ENCODE measurements around the gene HLF. TPM values are rescaled to one million over a fixed set of nuclear protein-coding genes. Genes with fewer than 3 reads are reported as not detected.
A peak's percentile ranks its signal among the peaks of the same experiment; 100 is the strongest.

HLF gene
- total RNA-seq (1 to 10 TPM in 3 of 5 donors, under 1 TPM in 2; 0.55 to 5.2 (median 2.5) TPM), total RNA-seq (1.6 to 30.1 (median 6.5) reads per million in 29 experiments)
- total RNA-seq (2013), result 2.5 TPM

- Mint-ChIP-seq H3K27me3 (peaks cover 54 to 66% of the 10 kb centered on the region in 2 donors), H3K36me3 (no peaks in the 10 kb centered on the region), H3K9me3 (peaks cover 0 to 7% (median 0%) of the 10 kb centered on the region in 3 donors), H3K4me3 (peak within 1 kb of the TSS; percentile 73 to 80 (median 79)), H3K4me1 (peaks cover 15 to 27% (median 24%) of the 10 kb centered on the region in 3 donors), H3K27ac (peak within 1 kb of the TSS in 1 of 2 donors; percentile 36)
- 1% methylated on average over 43 of the region's 64 CpGs for WGBS (ENCODE audit: insufficient coverage)
- peaks cover 18 to 30% of the 10 kb centered on the region in 2 experiments for H3K4me1 ChIP-seq (ENCODE audit: control insufficient read depth in 1 of 2, extremely low read depth in 1 of 2, insufficient read depth in 2 of 2, low read length in 2 of 2)
- ATAC-seq (replicated peaks in 1 of 4) (peak; percentile 94 to 96 (median 96)), DNase-seq (peak; percentile 36 to 87 (median 57))
- CTCF ChIA-PET, result interaction anchor here (0.6 to 2.3 kb wide), 6 partner anchors 27 to 272 kb away, joined by 3 to 9 read pairs (median 5); no protein-coding TSS in a partner anchor
- H3K4me3 ChIP-seq (ENCODE audit: control insufficient read depth in 1 of 2, extremely low read depth in 1 of 2, low read length in 1 of 2), result peak within 1 kb of the TSS; percentile 42 to 61
- H3K36me3 ChIP-seq (ENCODE audit: control insufficient read depth in 2 of 2, extremely low read depth in 1 of 2, insufficient read depth in 1 of 2, low read length in 1 of 2), result no peaks in the 10 kb centered on the region
- H3K27ac ChIP-seq (ENCODE audit: low read length), result no peak within 1 kb of the TSS
- POLR2A ChIA-PET, result interaction anchor here in 1 of 2 donors (0.7 kb wide), 1 partner anchor 1499 kb away, joined by 6 read pairs; no protein-coding TSS in a partner anchor
- no peaks in the 10 kb centered on the region for H3K9me3 ChIP-seq
- H3K27me3 ChIP-seq (replicated peaks in 1 of 2; ENCODE audit: control insufficient read depth in 2 of 2, extremely low read depth in 1 of 2, insufficient read depth in 2 of 2, low read length in 1 of 2), result peaks cover 10 to 30% of the 10 kb centered on the region in 2 experiments
Measured at GRCh38 chr17:55264645-55265298, at the start of gene HLF. Gene HLF (plus strand): TSS chr17:55264960. CDS start chr17:55265485, 525 bp downstream.

GRCh38 chr17:55215711-55216110, 49.0 kb upstream of the HLF start:
- H3K4me1 Mint-ChIP-seq, result peaks cover 0 to 2% (median 2%) of the 10 kb centered on the region in 3 donors
- H3K4me1 ChIP-seq (ENCODE audit: control insufficient read depth in 1 of 2, extremely low read depth in 1 of 2, insufficient read depth in 2 of 2, low read length in 2 of 2), result no peaks in the 10 kb centered on the region
- H3K9me3 Mint-ChIP-seq, result no peaks in the 10 kb centered on the region
- H3K36me3 Mint-ChIP-seq, result peaks cover 2% of the 10 kb centered on the region
- no peak overlapping the region for H3K27ac ChIP-seq (ENCODE audit: low read length)
- no peak overlapping the region for H3K27ac Mint-ChIP-seq
- no peaks in the 10 kb centered on the region for H3K9me3 ChIP-seq
- no peaks in the 10 kb centered on the region for H3K27me3 ChIP-seq (replicated peaks in 1 of 2; ENCODE audit: control insufficient read depth in 2 of 2, extremely low read depth in 1 of 2, insufficient read depth in 2 of 2, low read length in 1 of 2)
- DNase-seq (no peak), ATAC-seq (replicated peaks in 1 of 4) (no peak)
- H3K4me3 Mint-ChIP-seq, result no peak overlapping the region
- H3K4me3 ChIP-seq (ENCODE audit: control insufficient read depth in 1 of 2, extremely low read depth in 1 of 2, low read length in 1 of 2), result no peak overlapping the region
- POLR2A ChIA-PET, result no interaction called here
- H3K27me3 Mint-ChIP-seq, result peaks cover 0 to 5% of the 10 kb centered on the region in 2 donors
- no peaks in the 10 kb centered on the region for H3K36me3 ChIP-seq (ENCODE audit: control insufficient read depth in 2 of 2, extremely low read depth in 1 of 2, insufficient read depth in 1 of 2, low read length in 1 of 2)
- WGBS (ENCODE audit: insufficient coverage), result 80% methylated on average over 1 of the region's 3 CpGs
- CTCF ChIA-PET, result no interaction called here

GRCh38 chr17:55216888-55217287, 47.9 kb upstream of the HLF start:
- DNase-seq, result no peak
- peaks cover 0 to 5% of the 10 kb centered on the region in 2 donors for H3K27me3 Mint-ChIP-seq
- Histone ChIP-seq H3K4me1 (ENCODE audit: control insufficient read depth in 1 of 2, extremely low read depth in 1 of 2, insufficient read depth in 2 of 2, low read length in 2 of 2) (no peaks in the 10 kb centered on the region), H3K27ac (ENCODE audit: low read length) (no peak overlapping the region), H3K4me3 (ENCODE audit: control insufficient read depth in 1 of 2, extremely low read depth in 1 of 2, low read length in 1 of 2) (no peak overlapping the region), H3K36me3 (ENCODE audit: control insufficient read depth in 2 of 2, extremely low read depth in 1 of 2, insufficient read depth in 1 of 2, low read length in 1 of 2) (no peaks in the 10 kb centered on the region), H3K9me3 (no peaks in the 10 kb centered on the region), H3K27me3 (replicated peaks in 1 of 2; ENCODE audit: control insufficient read depth in 2 of 2, extremely low read depth in 1 of 2, insufficient read depth in 2 of 2, low read length in 1 of 2) (no peaks in the 10 kb centered on the region)
- no peak overlapping the region for H3K27ac Mint-ChIP-seq
- H3K36me3 Mint-ChIP-seq, result peaks cover 2% of the 10 kb centered on the region
- no CpG with 5 or more reads among the region's 3 CpGs for WGBS (ENCODE audit: insufficient coverage)
- ATAC-seq (replicated peaks in 1 of 4), result no peak
- no peaks in the 10 kb centered on the region for H3K9me3 Mint-ChIP-seq
- POLR2A ChIA-PET, result no interaction called here
- no peak overlapping the region for H3K4me3 Mint-ChIP-seq
- H3K4me1 Mint-ChIP-seq, result peaks cover 0 to 2% (median 2%) of the 10 kb centered on the region in 3 donors
- CTCF ChIA-PET, result no interaction called here

GRCh38 chr17:55219459-55219858, 45.3 kb upstream of the HLF start:
- Mint-ChIP-seq H3K9me3 (no peaks in the 10 kb centered on the region), H3K36me3 (peaks cover 2% of the 10 kb centered on the region), H3K27me3 (peaks cover 11 to 13% of the 10 kb centered on the region in 2 donors), H3K4me1 (peaks cover 0 to 2% (median 2%) of the 10 kb centered on the region in 3 donors), H3K4me3 (no peak overlapping the region), H3K27ac (no peak overlapping the region)
- no peaks in the 10 kb centered on the region for H3K9me3 ChIP-seq
- no peaks in the 10 kb centered on the region for H3K36me3 ChIP-seq (ENCODE audit: control insufficient read depth in 2 of 2, extremely low read depth in 1 of 2, insufficient read depth in 1 of 2, low read length in 1 of 2)
- no peak for DNase-seq
- ChIA-PET CTCF (no interaction called here), POLR2A (no interaction called here)
- WGBS (ENCODE audit: insufficient coverage), result 0% methylated on average over 1 of the region's 1 CpG
- peaks cover 0 to 3% of the 10 kb centered on the region in 2 experiments for H3K27me3 ChIP-seq (replicated peaks in 1 of 2; ENCODE audit: control insufficient read depth in 2 of 2, extremely low read depth in 1 of 2, insufficient read depth in 2 of 2, low read length in 1 of 2)
- ATAC-seq (replicated peaks in 1 of 4), result no peak
- H3K4me1 ChIP-seq (ENCODE audit: control insufficient read depth in 1 of 2, extremely low read depth in 1 of 2, insufficient read depth in 2 of 2, low read length in 2 of 2), result no peaks in the 10 kb centered on the region
- no peak overlapping the region for H3K27ac ChIP-seq (ENCODE audit: low read length)
- H3K4me3 ChIP-seq (ENCODE audit: control insufficient read depth in 1 of 2, extremely low read depth in 1 of 2, low read length in 1 of 2), result no peak overlapping the region

GRCh38 chr17:55219934-55220333, 44.8 kb upstream of the HLF start:
- H3K27ac ChIP-seq (ENCODE audit: low read length), result no peak overlapping the region
- Mint-ChIP-seq H3K4me3 (no peak overlapping the region), H3K36me3 (peaks cover 2% of the 10 kb centered on the region), H3K27me3 (peaks cover 12 to 13% of the 10 kb centered on the region in 2 donors), H3K4me1 (peaks cover 0 to 2% (median 2%) of the 10 kb centered on the region in 3 donors), H3K27ac (no peak overlapping the region), H3K9me3 (no peaks in the 10 kb centered on the region)
- no CpG with 5 or more reads among the region's 3 CpGs for WGBS (ENCODE audit: insufficient coverage)
- no peak overlapping the region for H3K4me3 ChIP-seq (ENCODE audit: control insufficient read depth in 1 of 2, extremely low read depth in 1 of 2, low read length in 1 of 2)
- DNase-seq (no peak), ATAC-seq (replicated peaks in 1 of 4) (no peak)
- no peaks in the 10 kb centered on the region for H3K36me3 ChIP-seq (ENCODE audit: control insufficient read depth in 2 of 2, extremely low read depth in 1 of 2, insufficient read depth in 1 of 2, low read length in 1 of 2)
- H3K9me3 ChIP-seq, result no peaks in the 10 kb centered on the region
- peaks cover 0 to 3% of the 10 kb centered on the region in 2 experiments for H3K27me3 ChIP-seq (replicated peaks in 1 of 2; ENCODE audit: control insufficient read depth in 2 of 2, extremely low read depth in 1 of 2, insufficient read depth in 2 of 2, low read length in 1 of 2)
- CTCF ChIA-PET, result no interaction called here
- POLR2A ChIA-PET, result no interaction called here
- no peaks in the 10 kb centered on the region for H3K4me1 ChIP-seq (ENCODE audit: control insufficient read depth in 1 of 2, extremely low read depth in 1 of 2, insufficient read depth in 2 of 2, low read length in 2 of 2)

- Mint-ChIP-seq H3K36me3 (no peaks in the 10 kb centered on the region), H3K4me1 (no peaks in the 10 kb centered on the region), H3K4me3 (no peak overlapping the region), H3K27ac (no peak overlapping the region), H3K27me3 (peaks cover 18 to 23% of the 10 kb centered on the region in 2 donors), H3K9me3 (no peaks in the 10 kb centered on the region)
- 76% methylated on average over 2 of the region's 3 CpGs for WGBS (ENCODE audit: insufficient coverage)
- DNase-seq (no peak), ATAC-seq (replicated peaks in 1 of 4) (no peak)
- H3K4me3 ChIP-seq (ENCODE audit: control insufficient read depth in 1 of 2, extremely low read depth in 1 of 2, low read length in 1 of 2), result no peak overlapping the region
- no peaks in the 10 kb centered on the region for H3K4me1 ChIP-seq (ENCODE audit: control insufficient read depth in 1 of 2, extremely low read depth in 1 of 2, insufficient read depth in 2 of 2, low read length in 2 of 2)
- ChIA-PET POLR2A (no interaction called here), CTCF (no interaction called here)
- H3K27me3 ChIP-seq (replicated peaks in 1 of 2; ENCODE audit: control insufficient read depth in 2 of 2, extremely low read depth in 1 of 2, insufficient read depth in 2 of 2, low read length in 1 of 2), result peaks cover 0 to 9% of the 10 kb centered on the region in 2 experiments
- no peaks in the 10 kb centered on the region for H3K9me3 ChIP-seq
- H3K36me3 ChIP-seq (ENCODE audit: control insufficient read depth in 2 of 2, extremely low read depth in 1 of 2, insufficient read depth in 1 of 2, low read length in 1 of 2), result no peaks in the 10 kb centered on the region
- H3K27ac ChIP-seq (ENCODE audit: low read length), result no peak overlapping the region
Measured at GRCh38 chr17:55223524-55223923, 41.2 kb upstream of the HLF start.
